ENCODE results near the gene DIP2C.
"Not testable (repeated sequence)": the region's sequence is repeated elsewhere in the genome, so short reads cannot be mapped to it uniquely, and the experiment has no call there.

The DIP2C gene

GRCh38 chr10:655184-655583 lies 34.3 kb downstream of the DIP2C start:
- DNase-seq = no peak

GRCh38 chr10:654647-654996 lies 34.8 kb downstream of the DIP2C start:
- DNase-seq = no peak

- DNase-seq = no peak
These were observed 35.3 kb downstream of the DIP2C start for GRCh38 chr10:653991-654646.

- not testable (repeated sequence) for DNase-seq
These were observed 36.5 kb downstream of the DIP2C start for GRCh38 chr10:652832-653459.

- no peak for DNase-seq
These were observed 37.2 kb downstream of the DIP2C start for GRCh38 chr10:652233-652632.

GRCh38 chr10:651692-652091 lies 37.8 kb downstream of the DIP2C start:
- DNase-seq = no peak

GRCh38 chr10:650886-651615 lies 38.4 kb downstream of the DIP2C start:
- DNase-seq = no peak

- no peak for DNase-seq
These were observed 39.0 kb downstream of the DIP2C start for GRCh38 chr10:650441-650851.

- DNase-seq = no peak
These were observed 39.5 kb downstream of the DIP2C start for GRCh38 chr10:649798-650440.

- DNase-seq = no peak
These were observed 40.0 kb downstream of the DIP2C start for GRCh38 chr10:649445-649797.

GRCh38 chr10:647019-647418 lies 42.4 kb downstream of the DIP2C start:
- not testable (repeated sequence) for DNase-seq

- no peak for DNase-seq
These were observed 43.3 kb downstream of the DIP2C start for GRCh38 chr10:646118-646524.

- DNase-seq = no peak
These were observed 44.5 kb downstream of the DIP2C start for GRCh38 chr10:644943-645334.

- DNase-seq = no peak
These were observed 45.2 kb downstream of the DIP2C start for GRCh38 chr10:644076-644942.

- no peak for DNase-seq
These were observed 47.1 kb downstream of the DIP2C start for GRCh38 chr10:642186-642890.

- no peak for DNase-seq
These were observed 48.1 kb downstream of the DIP2C start for GRCh38 chr10:641149-642010.

- no peak for DNase-seq
These were observed 48.8 kb downstream of the DIP2C start for GRCh38 chr10:640673-641045.

- no peak for DNase-seq
These were observed 49.5 kb downstream of the DIP2C start for GRCh38 chr10:639751-640672.

GRCh38 chr10:639001-639750 lies 50.3 kb downstream of the DIP2C start:
- no peak for DNase-seq

All from activated CD4-positive, alpha-beta T cell treated with anti-CD3 and anti-CD28 coated beads, Interleukin-2, amount 50 U/mL, for 48 hours (primary cell).